Jurkat, Clone E6-1 (cell line): ENCODE measurements around the gene EEPD1.

ENCODE experiments used
- DNase-seq: peaks from one replicate; pipeline ENCODE4 v3.0.0-alpha.2; 2011; ENCODE audit warnings: low read depth, low spot score
- H3K4me3 ChIP-seq: 2 replicates; pipeline ENCODE4 v1.5.1; 2011; ENCODE audit warnings: mild to moderate bottlenecking, low read length, control low read depth, moderate library complexity

The EEPD1 gene

GRCh38 chr7:36207451-36208291, 54.6 kb downstream of the EEPD1 start:
- DNase-seq = no peak
- no peak overlapping the region for H3K4me3 ChIP-seq

- no peak overlapping the region for H3K4me3 ChIP-seq
- no peak for DNase-seq
These were observed 55.4 kb downstream of the EEPD1 start for GRCh38 chr7:36208426-36208825.

GRCh38 chr7:36208997-36209813, 56.2 kb downstream of the EEPD1 start:
- DNase-seq = no peak
- no peak overlapping the region for H3K4me3 ChIP-seq

GRCh38 chr7:36209814-36210183, 56.7 kb downstream of the EEPD1 start:
- DNase-seq = no peak
- no peak overlapping the region for H3K4me3 ChIP-seq

- H3K4me3 ChIP-seq = no peak overlapping the region
- no peak for DNase-seq
These were observed 57.4 kb downstream of the EEPD1 start for GRCh38 chr7:36210291-36210922.

GRCh38 chr7:36214608-36215456, 61.8 kb downstream of the EEPD1 start:
- no peak overlapping the region for H3K4me3 ChIP-seq
- DNase-seq = no peak

GRCh38 chr7:36215457-36215765, 62.4 kb downstream of the EEPD1 start:
- no peak for DNase-seq
- H3K4me3 ChIP-seq = no peak overlapping the region

GRCh38 chr7:36216063-36216684, 63.1 kb downstream of the EEPD1 start:
- no peak for DNase-seq
- H3K4me3 ChIP-seq = no peak overlapping the region

GRCh38 chr7:36217211-36217960, 64.3 kb downstream of the EEPD1 start:
- no peak overlapping the region for H3K4me3 ChIP-seq
- no peak for DNase-seq

- no peak overlapping the region for H3K4me3 ChIP-seq
- no peak for DNase-seq
These were observed 64.9 kb downstream of the EEPD1 start for GRCh38 chr7:36217961-36218284.

GRCh38 chr7:36219429-36219828, 66.4 kb downstream of the EEPD1 start:
- no peak overlapping the region for H3K4me3 ChIP-seq
- DNase-seq = no peak

- no peak overlapping the region for H3K4me3 ChIP-seq
- DNase-seq = no peak
These were observed 70.8 kb downstream of the EEPD1 start for GRCh38 chr7:36223851-36224250.

- DNase-seq = no peak
- H3K4me3 ChIP-seq = no peak overlapping the region
These were observed 72.1 kb downstream of the EEPD1 start for GRCh38 chr7:36224934-36225858.

GRCh38 chr7:36226151-36226550, 73.1 kb downstream of the EEPD1 start:
- no peak overlapping the region for H3K4me3 ChIP-seq
- DNase-seq = no peak

- no peak overlapping the region for H3K4me3 ChIP-seq
- DNase-seq = no peak
These were observed 74.2 kb downstream of the EEPD1 start for GRCh38 chr7:36227223-36227622.

- DNase-seq = no peak
- H3K4me3 ChIP-seq = no peak overlapping the region
These were observed 75.0 kb downstream of the EEPD1 start for GRCh38 chr7:36228039-36228438.

GRCh38 chr7:36231406-36231805, 78.4 kb downstream of the EEPD1 start:
- H3K4me3 ChIP-seq = no peak overlapping the region
- no peak for DNase-seq
